Stomach (tissue), 4 donors: ENCODE measurements around the gene VRK3.

Experiments used
- POLR2A ChIP-seq, 4 donors: fragments of 450-650 bp; IDR thresholded peaks; one replicate each; pipeline ENCODE4 v1.6.1; 2016; ENCODE audit warnings: antibody characterized with exemption in 4 of 4, control low read depth in 2 of 4, mild to moderate bottlenecking in 1 of 4, moderate library complexity in 1 of 4
- POLR2AphosphoS5 ChIP-seq, 3 donors: sonication (generic); formaldehyde crosslinking; IDR thresholded peaks; one replicate each; pipeline ENCODE4 v1.6.1; 2016; ENCODE audit warnings: antibody characterized with exemption in 3 of 3
- TF ChIP-seq, protein P1 (sequence below), 7 experiments: fragments of 450-650 bp in 4 of 7; fragments of 200-600 bp in 3 of 7; sonication (generic) in 3 of 7; IDR thresholded peaks; one replicate each; pipeline ENCODE4 v1.5.1; 2016 to 2019; ENCODE audit warnings: antibody characterized with exemption in 7 of 7, control low read depth in 2 of 7, mild to moderate bottlenecking in 1 of 7

DNA sequence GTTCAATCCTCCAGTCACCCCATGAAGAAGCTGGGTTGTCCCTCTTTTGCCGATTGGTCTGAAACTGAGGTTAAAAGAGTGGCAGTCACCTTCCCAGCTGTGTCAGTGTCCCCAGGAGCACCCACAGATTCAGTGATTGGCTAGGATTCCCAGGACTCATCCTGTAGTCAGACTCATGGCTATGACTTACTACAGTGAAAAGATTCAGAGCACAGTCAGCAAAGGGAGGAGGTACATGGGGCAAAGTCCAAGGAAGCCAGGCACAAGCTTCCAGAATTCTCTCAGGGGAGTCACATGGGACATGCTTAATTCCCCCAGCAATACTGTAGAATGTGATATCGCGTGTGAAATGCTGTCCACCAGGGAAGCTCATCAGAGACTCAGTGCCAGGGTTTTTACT, 14.8 kb upstream of the VRK3 start:
- TF ChIP-seq POLR2A (IDR thresholded peaks at IDR 0.05): no peak
- TF ChIP-seq, protein P1, sequence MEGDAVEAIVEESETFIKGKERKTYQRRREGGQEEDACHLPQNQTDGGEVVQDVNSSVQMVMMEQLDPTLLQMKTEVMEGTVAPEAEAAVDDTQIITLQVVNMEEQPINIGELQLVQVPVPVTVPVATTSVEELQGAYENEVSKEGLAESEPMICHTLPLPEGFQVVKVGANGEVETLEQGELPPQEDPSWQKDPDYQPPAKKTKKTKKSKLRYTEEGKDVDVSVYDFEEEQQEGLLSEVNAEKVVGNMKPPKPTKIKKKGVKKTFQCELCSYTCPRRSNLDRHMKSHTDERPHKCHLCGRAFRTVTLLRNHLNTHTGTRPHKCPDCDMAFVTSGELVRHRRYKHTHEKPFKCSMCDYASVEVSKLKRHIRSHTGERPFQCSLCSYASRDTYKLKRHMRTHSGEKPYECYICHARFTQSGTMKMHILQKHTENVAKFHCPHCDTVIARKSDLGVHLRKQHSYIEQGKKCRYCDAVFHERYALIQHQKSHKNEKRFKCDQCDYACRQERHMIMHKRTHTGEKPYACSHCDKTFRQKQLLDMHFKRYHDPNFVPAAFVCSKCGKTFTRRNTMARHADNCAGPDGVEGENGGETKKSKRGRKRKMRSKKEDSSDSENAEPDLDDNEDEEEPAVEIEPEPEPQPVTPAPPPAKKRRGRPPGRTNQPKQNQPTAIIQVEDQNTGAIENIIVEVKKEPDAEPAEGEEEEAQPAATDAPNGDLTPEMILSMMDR (IDR thresholded peaks at IDR 0.05): no peak
- no peak for TF ChIP-seq POLR2AphosphoS5 (IDR thresholded peaks at IDR 0.05)
